Measurements from ENCODE around the gene IFI30.

Gene IFI30

GRCh38 chr19:18174983-18175382, 1.4 kb downstream of the IFI30 start:
- H3K9ac ChIP-seq (ENCODE audit: low read length) = no peak overlapping the region
- no peaks in the 10 kb centered on the region for H3K9me3 ChIP-seq (ENCODE audit: low read length)
- H3K27me3 ChIP-seq (ENCODE audit: control insufficient read depth in 1 of 2, insufficient read depth in 2 of 2, low read length in 2 of 2) = no peaks in the 10 kb centered on the region
- no peaks in the 10 kb centered on the region for H3K36me3 ChIP-seq (ENCODE audit: insufficient read depth, low read length)
- H3K4me1 ChIP-seq (ENCODE audit: insufficient read depth, low read length) = peaks cover 9% of the 10 kb centered on the region
- no peak overlapping the region for H3K4me3 ChIP-seq (ENCODE audit: low read depth in 1 of 2, low read length in 2 of 2)
- no peak overlapping the region for H3K27ac ChIP-seq (ENCODE audit: low read depth, low read length)

GRCh38 chr19:18176367-18177310, 3.0 kb downstream of the IFI30 start:
- Histone ChIP-seq H3K9me3 (ENCODE audit: low read length) (no peaks in the 10 kb centered on the region), H3K27ac (ENCODE audit: low read depth, low read length) (no peak overlapping the region), H3K4me3 (ENCODE audit: low read depth in 1 of 2, low read length in 2 of 2) (no peak overlapping the region), H3K4me1 (ENCODE audit: insufficient read depth, low read length) (peaks cover 9% of the 10 kb centered on the region), H3K27me3 (ENCODE audit: control insufficient read depth in 1 of 2, insufficient read depth in 2 of 2, low read length in 2 of 2) (no peaks in the 10 kb centered on the region), H3K36me3 (ENCODE audit: insufficient read depth, low read length) (no peaks in the 10 kb centered on the region), H3K9ac (ENCODE audit: low read length) (no peak overlapping the region)

GRCh38 chr19:18179957-18180356, 6.3 kb downstream of the IFI30 start:
- Histone ChIP-seq H3K36me3 (ENCODE audit: insufficient read depth, low read length) (no peaks in the 10 kb centered on the region), H3K4me1 (ENCODE audit: insufficient read depth, low read length) (no peaks in the 10 kb centered on the region), H3K4me3 (ENCODE audit: low read depth in 1 of 2, low read length in 2 of 2) (no peak overlapping the region), H3K27ac (ENCODE audit: low read depth, low read length) (no peak overlapping the region), H3K9me3 (ENCODE audit: low read length) (no peaks in the 10 kb centered on the region), H3K9ac (ENCODE audit: low read length) (no peak overlapping the region), H3K27me3 (ENCODE audit: control insufficient read depth in 1 of 2, insufficient read depth in 2 of 2, low read length in 2 of 2) (no peaks in the 10 kb centered on the region)

GRCh38 chr19:18183529-18183928, 9.9 kb downstream of the IFI30 start:
- H3K27ac ChIP-seq (ENCODE audit: low read depth, low read length) = no peak overlapping the region
- no peaks in the 10 kb centered on the region for H3K36me3 ChIP-seq (ENCODE audit: insufficient read depth, low read length)
- H3K9ac ChIP-seq (ENCODE audit: low read length) = no peak overlapping the region
- no peak overlapping the region for H3K4me3 ChIP-seq (ENCODE audit: low read depth in 1 of 2, low read length in 2 of 2)
- no peaks in the 10 kb centered on the region for H3K27me3 ChIP-seq (ENCODE audit: control insufficient read depth in 1 of 2, insufficient read depth in 2 of 2, low read length in 2 of 2)
- H3K9me3 ChIP-seq (ENCODE audit: low read length) = no peaks in the 10 kb centered on the region
- no peaks in the 10 kb centered on the region for H3K4me1 ChIP-seq (ENCODE audit: insufficient read depth, low read length)

GRCh38 chr19:18185538-18185937, 11.9 kb downstream of the IFI30 start:
- Histone ChIP-seq H3K36me3 (ENCODE audit: insufficient read depth, low read length) (no peaks in the 10 kb centered on the region), H3K9ac (ENCODE audit: low read length) (no peak overlapping the region), H3K27me3 (ENCODE audit: control insufficient read depth in 1 of 2, insufficient read depth in 2 of 2, low read length in 2 of 2) (no peaks in the 10 kb centered on the region), H3K27ac (ENCODE audit: low read depth, low read length) (no peak overlapping the region), H3K4me1 (ENCODE audit: insufficient read depth, low read length) (no peaks in the 10 kb centered on the region), H3K9me3 (ENCODE audit: low read length) (no peaks in the 10 kb centered on the region), H3K4me3 (ENCODE audit: low read depth in 1 of 2, low read length in 2 of 2) (no peak overlapping the region)

GRCh38 chr19:18190278-18190677, 16.7 kb downstream of the IFI30 start:
- no peaks in the 10 kb centered on the region for H3K27me3 ChIP-seq (ENCODE audit: control insufficient read depth in 1 of 2, insufficient read depth in 2 of 2, low read length in 2 of 2)
- no peaks in the 10 kb centered on the region for H3K9me3 ChIP-seq (ENCODE audit: low read length)
- H3K4me3 ChIP-seq (ENCODE audit: low read depth in 1 of 2, low read length in 2 of 2) = no peak overlapping the region
- no peaks in the 10 kb centered on the region for H3K36me3 ChIP-seq (ENCODE audit: insufficient read depth, low read length)
- no peak overlapping the region for H3K9ac ChIP-seq (ENCODE audit: low read length)
- no peak overlapping the region for H3K27ac ChIP-seq (ENCODE audit: low read depth, low read length)
- peaks cover 23% of the 10 kb centered on the region for H3K4me1 ChIP-seq (ENCODE audit: insufficient read depth, low read length)

- Histone ChIP-seq H3K27ac (ENCODE audit: low read depth, low read length) (no peak overlapping the region), H3K27me3 (ENCODE audit: control insufficient read depth in 1 of 2, insufficient read depth in 2 of 2, low read length in 2 of 2) (no peaks in the 10 kb centered on the region), H3K36me3 (ENCODE audit: insufficient read depth, low read length) (peaks cover 7% of the 10 kb centered on the region), H3K4me1 (ENCODE audit: insufficient read depth, low read length) (peaks cover 23% of the 10 kb centered on the region), H3K9ac (ENCODE audit: low read length) (peak overlapping the region; percentile 90), H3K4me3 (ENCODE audit: low read depth in 1 of 2, low read length in 2 of 2) (peak overlapping the region in 1 of 2 donors; percentile 88), H3K9me3 (ENCODE audit: low read length) (no peaks in the 10 kb centered on the region)
Observed at GRCh38 chr19:18191640-18192062, 18.0 kb downstream of the IFI30 start.

- Histone ChIP-seq H3K27me3 (ENCODE audit: control insufficient read depth in 1 of 2, insufficient read depth in 2 of 2, low read length in 2 of 2) (no peaks in the 10 kb centered on the region), H3K36me3 (ENCODE audit: insufficient read depth, low read length) (peaks cover 7% of the 10 kb centered on the region), H3K9me3 (ENCODE audit: low read length) (no peaks in the 10 kb centered on the region), H3K9ac (ENCODE audit: low read length) (peak within 1 kb of the TSS; percentile 90), H3K27ac (ENCODE audit: low read depth, low read length) (peak within 1 kb of the TSS; percentile 97), H3K4me1 (ENCODE audit: insufficient read depth, low read length) (peaks cover 23% of the 10 kb centered on the region), H3K4me3 (ENCODE audit: low read depth in 1 of 2, low read length in 2 of 2) (peak within 1 kb of the TSS; percentile 88 to 98)
Observed at GRCh38 chr19:18192673-18193387, 19.2 kb downstream of the IFI30 start, which contains the start of gene MPV17L2. TSS of gene MPV17L2 (plus strand) at chr19:18193218. CDS start at chr19:18193282, 64 bp downstream.

GRCh38 chr19:18193388-18194180, 20.0 kb downstream of the IFI30 start:
- no peaks in the 10 kb centered on the region for H3K9me3 ChIP-seq (ENCODE audit: low read length)
- H3K4me3 ChIP-seq (ENCODE audit: low read depth in 1 of 2, low read length in 2 of 2) = peak overlapping the region; percentile 75 to 98
- peaks cover 14% of the 10 kb centered on the region for H3K36me3 ChIP-seq (ENCODE audit: insufficient read depth, low read length)
- H3K4me1 ChIP-seq (ENCODE audit: insufficient read depth, low read length) = peaks cover 23% of the 10 kb centered on the region
- H3K9ac ChIP-seq (ENCODE audit: low read length) = peak overlapping the region; percentile 49
- H3K27ac ChIP-seq (ENCODE audit: low read depth, low read length) = peak overlapping the region; percentile 85
- H3K27me3 ChIP-seq (ENCODE audit: control insufficient read depth in 1 of 2, insufficient read depth in 2 of 2, low read length in 2 of 2) = no peaks in the 10 kb centered on the region

- Histone ChIP-seq H3K4me3 (ENCODE audit: low read depth in 1 of 2, low read length in 2 of 2) (peak overlapping the region in 1 of 2 donors; percentile 75), H3K27ac (ENCODE audit: low read depth, low read length) (peak overlapping the region; percentile 85), H3K9me3 (ENCODE audit: low read length) (no peaks in the 10 kb centered on the region), H3K9ac (ENCODE audit: low read length) (peak overlapping the region; percentile 24), H3K4me1 (ENCODE audit: insufficient read depth, low read length) (peaks cover 23% of the 10 kb centered on the region), H3K36me3 (ENCODE audit: insufficient read depth, low read length) (peaks cover 16% of the 10 kb centered on the region), H3K27me3 (ENCODE audit: control insufficient read depth in 1 of 2, insufficient read depth in 2 of 2, low read length in 2 of 2) (no peaks in the 10 kb centered on the region)
Observed at GRCh38 chr19:18194181-18194530, 20.5 kb downstream of the IFI30 start.

Measured in muscle layer of colon (tissue), 2 donors.